WERI-Rb-1 (cell line): ENCODE measurements around the gene NECTIN1.

Source experiments
- DNase-seq: peaks from one replicate; pipeline ENCODE4 v3.0.0-alpha.2; 2020
- H3K27ac ChIP-seq: fragments of 250-450 bp; sonication (Bioruptor Pico); 2 replicates; pipeline ENCODE4 v1.5.1; 2020; ENCODE audit warnings: mild to moderate bottlenecking, moderate library complexity
- H3K27me3 ChIP-seq: fragments of 250-450 bp; sonication (Bioruptor Pico); 2 replicates; pipeline ENCODE4 v1.5.1; 2021; ENCODE audit warnings: mild to moderate bottlenecking, low read depth, moderate library complexity; ENCODE audit not compliant: insufficient read depth, severe bottlenecking
- H3K36me3 ChIP-seq: fragments of 250-450 bp; sonication (Bioruptor Pico); 2 replicates; pipeline ENCODE4 v1.5.1; 2020; ENCODE audit warnings: mild to moderate bottlenecking, moderate library complexity
- H3K4me3 ChIP-seq: 2 replicates; pipeline ENCODE4 v1.5.1; 2011; ENCODE audit warnings: low read depth, mild to moderate bottlenecking, control low read depth, low read length
- H3K9me3 ChIP-seq: fragments of 250-450 bp; sonication (Bioruptor Pico); 2 replicates; pipeline ENCODE4 v1.5.1; 2021; ENCODE audit warnings: mild to moderate bottlenecking, moderate library complexity; ENCODE audit not compliant: severe bottlenecking
- TF ChIP-seq, protein P1 (sequence below): IDR thresholded peaks from 2 replicates; pipeline ENCODE4 v1.5.1; 2011; ENCODE audit warnings: low read depth, mild to moderate bottlenecking, control low read depth, inconsistent platforms, low read length

Gene NECTIN1

GRCh38 chr11:119727523-119728151 is 1.4 kb downstream of the NECTIN1 start:
- peak overlapping the region; percentile 66 for H3K4me3 ChIP-seq
- H3K27ac ChIP-seq, result peak overlapping the region; percentile 84
- DNase-seq, result peak; percentile 36
- no peaks in the 10 kb centered on the region for H3K27me3 ChIP-seq
- no peaks in the 10 kb centered on the region for H3K9me3 ChIP-seq
- H3K36me3 ChIP-seq, result peaks cover 12% of the 10 kb centered on the region
- TF ChIP-seq, protein P1, sequence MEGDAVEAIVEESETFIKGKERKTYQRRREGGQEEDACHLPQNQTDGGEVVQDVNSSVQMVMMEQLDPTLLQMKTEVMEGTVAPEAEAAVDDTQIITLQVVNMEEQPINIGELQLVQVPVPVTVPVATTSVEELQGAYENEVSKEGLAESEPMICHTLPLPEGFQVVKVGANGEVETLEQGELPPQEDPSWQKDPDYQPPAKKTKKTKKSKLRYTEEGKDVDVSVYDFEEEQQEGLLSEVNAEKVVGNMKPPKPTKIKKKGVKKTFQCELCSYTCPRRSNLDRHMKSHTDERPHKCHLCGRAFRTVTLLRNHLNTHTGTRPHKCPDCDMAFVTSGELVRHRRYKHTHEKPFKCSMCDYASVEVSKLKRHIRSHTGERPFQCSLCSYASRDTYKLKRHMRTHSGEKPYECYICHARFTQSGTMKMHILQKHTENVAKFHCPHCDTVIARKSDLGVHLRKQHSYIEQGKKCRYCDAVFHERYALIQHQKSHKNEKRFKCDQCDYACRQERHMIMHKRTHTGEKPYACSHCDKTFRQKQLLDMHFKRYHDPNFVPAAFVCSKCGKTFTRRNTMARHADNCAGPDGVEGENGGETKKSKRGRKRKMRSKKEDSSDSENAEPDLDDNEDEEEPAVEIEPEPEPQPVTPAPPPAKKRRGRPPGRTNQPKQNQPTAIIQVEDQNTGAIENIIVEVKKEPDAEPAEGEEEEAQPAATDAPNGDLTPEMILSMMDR, result peak; percentile 41

DNA sequence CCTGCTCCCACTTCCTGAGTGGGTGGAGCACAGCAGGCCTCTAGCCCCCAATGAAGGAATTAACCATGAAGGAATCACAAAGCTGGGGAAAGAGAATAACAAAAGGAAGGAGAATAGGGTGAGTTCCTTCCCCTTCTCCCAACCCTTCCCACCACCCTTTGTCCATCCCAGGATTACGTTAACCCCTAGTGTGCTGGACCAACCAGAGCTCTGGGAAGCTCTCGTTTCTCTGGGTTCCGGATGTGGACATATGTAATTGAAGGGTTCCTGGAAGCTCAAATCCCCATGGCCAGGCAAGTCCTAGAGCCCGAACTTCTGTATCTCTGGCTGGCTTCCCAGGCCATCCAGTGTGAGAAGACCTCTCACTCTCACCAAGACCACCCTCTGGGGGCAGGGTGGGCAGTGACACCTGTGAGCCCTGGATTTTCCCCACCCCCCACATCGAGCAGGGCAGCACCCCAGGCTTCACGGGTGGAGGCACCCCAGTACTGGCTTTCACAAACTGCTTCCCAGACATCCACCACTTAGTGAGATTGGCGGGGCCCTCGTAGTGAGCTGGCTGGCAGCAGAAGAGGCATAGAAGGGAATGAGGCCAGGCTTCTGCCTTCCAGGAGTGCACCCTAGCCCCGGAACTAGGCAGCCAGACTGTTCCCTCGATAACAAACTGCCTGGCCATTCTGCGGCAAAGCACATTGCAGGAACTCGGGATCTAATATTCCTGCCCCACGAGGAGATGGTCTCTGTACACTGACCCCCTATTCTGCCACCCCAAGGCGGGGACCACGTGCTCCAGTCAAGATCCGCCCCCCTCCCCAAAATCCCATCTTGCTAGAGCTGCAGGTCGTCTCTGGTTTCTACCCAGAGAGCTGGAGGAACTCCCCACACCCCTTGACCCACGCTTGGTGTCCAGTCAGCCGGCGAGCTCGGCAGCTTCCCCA is 2.1 kb downstream of the NECTIN1 start:
- H3K36me3 ChIP-seq, result peaks cover 12% of the 10 kb centered on the region
- H3K27ac ChIP-seq, result peak overlapping the region; percentile 84
- TF ChIP-seq, protein P1, result no peak
- H3K27me3 ChIP-seq, result no peaks in the 10 kb centered on the region
- peak overlapping the region; percentile 66 for H3K4me3 ChIP-seq
- peak; percentile 61 for DNase-seq
- no peaks in the 10 kb centered on the region for H3K9me3 ChIP-seq

- no peak for DNase-seq
- Histone ChIP-seq H3K36me3 (peaks cover 15% of the 10 kb centered on the region), H3K4me3 (no peak overlapping the region; the same call in 1 of the 2 replicates), H3K9me3 (no peaks in the 10 kb centered on the region), H3K27me3 (no peaks in the 10 kb centered on the region), H3K27ac (peak overlapping the region; percentile 84; the same call in 1 of the 2 replicates)
- TF ChIP-seq, protein P1, result no peak
Measured at GRCh38 chr11:119726150-119726553, 2.8 kb downstream of the NECTIN1 start.

GRCh38 chr11:119724956-119725355 is 4.0 kb downstream of the NECTIN1 start:
- Histone ChIP-seq H3K27ac (no peak overlapping the region), H3K4me3 (no peak overlapping the region), H3K36me3 (peaks cover 22% of the 10 kb centered on the region), H3K27me3 (no peaks in the 10 kb centered on the region), H3K9me3 (no peaks in the 10 kb centered on the region)
- TF ChIP-seq, protein P1, result no peak
- no peak for DNase-seq

DNA sequence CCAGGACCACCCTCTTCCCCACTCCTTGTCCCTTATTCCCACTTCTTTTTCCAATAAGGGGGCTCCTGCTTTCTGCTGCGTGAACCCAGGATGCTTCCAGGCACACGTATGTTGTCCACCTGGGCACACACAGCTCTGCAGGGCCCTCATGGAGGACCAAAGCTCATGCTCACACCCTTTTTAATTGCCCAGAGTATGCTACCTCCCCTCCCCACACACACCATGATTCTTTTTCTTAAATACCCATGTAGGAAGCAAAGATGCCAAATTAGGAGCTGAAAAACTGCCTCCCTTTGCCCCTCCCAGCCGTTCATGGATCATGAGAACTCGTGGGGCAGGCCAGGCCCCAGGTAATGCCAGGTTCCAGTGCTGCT is 5.1 kb downstream of the NECTIN1 start:
- no peaks in the 10 kb centered on the region for H3K27me3 ChIP-seq
- H3K27ac ChIP-seq, result peak overlapping the region; percentile 52
- TF ChIP-seq, protein P1, result no peak
- no peaks in the 10 kb centered on the region for H3K9me3 ChIP-seq
- H3K36me3 ChIP-seq, result peaks cover 22% of the 10 kb centered on the region
- DNase-seq, result no peak
- no peak overlapping the region for H3K4me3 ChIP-seq
